Measurements from ENCODE around the gene KCNN3.

The KCNN3 gene

GRCh38 chr1:154719586-154720327, 150.3 kb downstream of the KCNN3 start:
- DNase-seq = no peak

- no peak for DNase-seq
These were observed 151.5 kb downstream of the KCNN3 start for GRCh38 chr1:154718566-154718965.

GRCh38 chr1:154717528-154717924, 152.6 kb downstream of the KCNN3 start:
- no peak for DNase-seq

GRCh38 chr1:154716614-154717527, 153.2 kb downstream of the KCNN3 start:
- no peak for DNase-seq

GRCh38 chr1:154716011-154716410, 154.1 kb downstream of the KCNN3 start:
- DNase-seq = peak; percentile 21 to 32

GRCh38 chr1:154715385-154715784, 154.7 kb downstream of the KCNN3 start:
- no peak for DNase-seq

GRCh38 chr1:154714638-154715037, 155.4 kb downstream of the KCNN3 start:
- DNase-seq = peak in 1 of 2 donors; percentile 31

GRCh38 chr1:154714052-154714623, 155.9 kb downstream of the KCNN3 start:
- no peak for DNase-seq

- no peak for DNase-seq
These were observed 157.1 kb downstream of the KCNN3 start for GRCh38 chr1:154713005-154713404.

- DNase-seq = no peak
These were observed 157.8 kb downstream of the KCNN3 start for GRCh38 chr1:154712166-154712810.

GRCh38 chr1:154711416-154711815, 158.7 kb downstream of the KCNN3 start:
- DNase-seq = no peak

GRCh38 chr1:154710106-154710505, 160.0 kb downstream of the KCNN3 start:
- no peak for DNase-seq

GRCh38 chr1:154707901-154708463, 162.1 kb downstream of the KCNN3 start:
- no peak for DNase-seq

GRCh38 chr1:154706851-154707250, 163.2 kb downstream of the KCNN3 start:
- DNase-seq = no peak

- DNase-seq = no peak
These were observed 164.5 kb downstream of the KCNN3 start for GRCh38 chr1:154705544-154705943.

GRCh38 chr1:154703170-154703569, 166.9 kb downstream of the KCNN3 start:
- DNase-seq = no peak

GRCh38 chr1:154698320-154699096, 171.6 kb downstream of the KCNN3 start:
- DNase-seq = no peak

- no peak for DNase-seq
These were observed 172.4 kb downstream of the KCNN3 start for GRCh38 chr1:154697710-154698109.

- no peak for DNase-seq
These were observed 173.6 kb downstream of the KCNN3 start for GRCh38 chr1:154696456-154696855.

GRCh38 chr1:154695985-154696384, 174.1 kb downstream of the KCNN3 start:
- no peak for DNase-seq

GRCh38 chr1:154694995-154695394, 175.1 kb downstream of the KCNN3 start:
- DNase-seq = no peak

GRCh38 chr1:154689083-154689482, 181.0 kb downstream of the KCNN3 start:
- no peak for DNase-seq
